Aorta (tissue), 5 donors: Measurements from ENCODE around the gene CCDC33. TPM values are rescaled to one million over a fixed set of nuclear protein-coding genes. Genes with fewer than 3 reads are reported as not detected.

ENCODE experiments used
- ATAC-seq: fragments of 200-7000 bp; cut with Tn5 transposase; one replicate; pipeline ENCODE4 v1.9.1; 2022; ENCODE audit warnings: moderate library complexity; ENCODE audit not compliant: low FRiP score
- DNase-seq, 2 donors: peaks; one replicate each; pipeline ENCODE4 v3.0.0-alpha.2; 2020
- H3K27ac ChIP-seq, 2 donors: one replicate each; pipeline ENCODE4 v1.5.1; 2013; ENCODE audit warnings: low read length in 2 of 2, mild to moderate bottlenecking in 2 of 2, moderate library complexity in 2 of 2, control low read depth in 1 of 2, inconsistent platforms in 1 of 2, low read depth in 1 of 2
- H3K27me3 ChIP-seq, 2 donors: one replicate each; pipeline ENCODE4 v1.6.1; 2013; ENCODE audit warnings: control low read depth in 1 of 2, low read length in 1 of 2, mild to moderate bottlenecking in 1 of 2, moderate library complexity in 1 of 2; ENCODE audit not compliant: insufficient read depth in 2 of 2, control insufficient read depth in 1 of 2
- H3K36me3 ChIP-seq, 2 donors: one replicate each; pipeline ENCODE4 v1.6.1; 2013; ENCODE audit warnings: control low read depth in 1 of 2, low read length in 1 of 2, mild to moderate bottlenecking in 1 of 2; ENCODE audit not compliant: insufficient read depth in 2 of 2, control insufficient read depth in 1 of 2
- H3K4me1 ChIP-seq, 2 donors: one replicate each; pipeline ENCODE4 v1.6.1; 2013; ENCODE audit warnings: low read length in 2 of 2, control low read depth in 1 of 2, mild to moderate bottlenecking in 1 of 2, moderate library complexity in 1 of 2; ENCODE audit not compliant: insufficient read depth in 2 of 2, control insufficient read depth in 1 of 2
- H3K4me3 ChIP-seq, 2 donors: one replicate each; pipeline ENCODE4 v1.5.1; 2013; ENCODE audit warnings: low read length in 2 of 2, control low read depth in 1 of 2, mild to moderate bottlenecking in 1 of 2
- H3K9me3 ChIP-seq: one replicate; pipeline ENCODE4 v1.6.1; 2013; ENCODE audit warnings: mild to moderate bottlenecking, low read length; ENCODE audit not compliant: control insufficient read depth
- WGBS, 2 donors: extraction: QIAGEN DNeasy Blood & Tissue Kit; methylation state at CpG; one replicate each; pipeline ENCODE4 v1.1.7; 2013; 5-methylcytosine and 5-hydroxymethylcytosine counted together
- intact Hi-C, 2 donors: fragments of 100-400 bp; cut with DNase I; formaldehyde crosslinking; loops; one replicate each; pipeline versions ENCODE4 v1.14.2 to v1.15.0; 2022
- polyA plus RNA-seq, 2 donors: library from polyadenylated mRNA; stranded (reverse); fragments of 200-250 nt; gene quantifications; one replicate each; pipeline ENCODE4 v1.2.3, GENCODE V29; 2013
- total RNA-seq, 2 donors: library from RNA; stranded (reverse); fragmentation: NEBNext Ultra II Directional; extraction: Animal tissue kit (Norgen Biotek cat#: 25700); gene quantifications; one replicate each; pipeline ENCODE4 v1.2.1, GENCODE V29; 2021
- donor health status: healthy with polysubstance abuse.
- donor health status: Bipolar disorder and iron deficiency.
- donor health status: DM: no; HTN: no; CAD: no.
- donor health status: DM: no; HTN: no; CAD: no.
- donor health status: DM: yes; HTN: yes; CAD: no.

CCDC33 gene
- total and polyA plus RNA-seq, 4 donors = not detected

DNA sequence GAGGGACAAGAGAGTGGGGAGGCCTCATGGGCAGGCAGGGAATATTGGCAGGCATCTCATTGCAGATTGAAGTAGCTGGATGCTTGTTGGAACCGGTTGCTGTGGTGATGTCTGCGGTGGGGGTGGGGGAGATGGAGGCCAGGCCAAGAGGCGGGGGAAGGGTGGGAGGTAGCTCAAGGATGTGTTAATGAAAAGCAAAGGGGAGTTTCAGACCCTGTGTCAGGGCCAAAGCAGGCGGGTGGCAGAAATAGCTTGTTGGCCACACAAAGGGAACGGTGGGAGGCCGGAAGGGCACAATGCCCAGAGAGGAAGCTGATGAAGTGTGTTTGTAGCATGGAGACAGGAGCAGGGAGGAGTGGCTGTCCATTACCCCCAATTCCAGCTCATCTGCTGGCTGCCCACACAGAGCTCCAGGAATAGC, 28.0 kb downstream of the CCDC33 start:
- ATAC-seq (no peak), DNase-seq (no peak)
- Histone ChIP-seq H3K9me3 (no peaks in the 10 kb centered on the region), H3K27ac (no peak overlapping the region), H3K27me3 (peaks cover 0 to 2% of the 10 kb centered on the region in 2 donors), H3K4me3 (no peak overlapping the region), H3K4me1 (no peaks in the 10 kb centered on the region), H3K36me3 (no peaks in the 10 kb centered on the region)
- intact Hi-C loops = no loop called here
- WGBS, 2 donors = 29 to 43% methylated on average over 6 of the region's 6 CpGs

- Histone ChIP-seq H3K27ac (no peak overlapping the region), H3K4me3 (no peak overlapping the region), H3K9me3 (no peaks in the 10 kb centered on the region), H3K36me3 (no peaks in the 10 kb centered on the region), H3K27me3 (peaks cover 0 to 2% of the 10 kb centered on the region in 2 donors), H3K4me1 (no peaks in the 10 kb centered on the region)
- ATAC-seq (no peak), DNase-seq (no peak)
- intact Hi-C loops = no loop called here
- WGBS, 2 donors = 29% methylated on average over 5 of the region's 5 CpGs
These were observed 29.0 kb downstream of the CCDC33 start for GRCh38 chr15:74265046-74265639.

- 71 to 81% methylated on average over 6 of the region's 6 CpGs for WGBS, 2 donors
- no peak overlapping the region for H3K4me3 ChIP-seq
- H3K9me3 ChIP-seq = no peaks in the 10 kb centered on the region
- no peak for DNase-seq
- no peaks in the 10 kb centered on the region for H3K36me3 ChIP-seq
- no peaks in the 10 kb centered on the region for H3K4me1 ChIP-seq
- peaks cover 0 to 2% of the 10 kb centered on the region in 2 donors for H3K27me3 ChIP-seq
- ATAC-seq = no peak
- no peak overlapping the region for H3K27ac ChIP-seq
- intact Hi-C loops = no loop called here
These were observed 31.9 kb downstream of the CCDC33 start for GRCh38 chr15:74268020-74268419.

DNA sequence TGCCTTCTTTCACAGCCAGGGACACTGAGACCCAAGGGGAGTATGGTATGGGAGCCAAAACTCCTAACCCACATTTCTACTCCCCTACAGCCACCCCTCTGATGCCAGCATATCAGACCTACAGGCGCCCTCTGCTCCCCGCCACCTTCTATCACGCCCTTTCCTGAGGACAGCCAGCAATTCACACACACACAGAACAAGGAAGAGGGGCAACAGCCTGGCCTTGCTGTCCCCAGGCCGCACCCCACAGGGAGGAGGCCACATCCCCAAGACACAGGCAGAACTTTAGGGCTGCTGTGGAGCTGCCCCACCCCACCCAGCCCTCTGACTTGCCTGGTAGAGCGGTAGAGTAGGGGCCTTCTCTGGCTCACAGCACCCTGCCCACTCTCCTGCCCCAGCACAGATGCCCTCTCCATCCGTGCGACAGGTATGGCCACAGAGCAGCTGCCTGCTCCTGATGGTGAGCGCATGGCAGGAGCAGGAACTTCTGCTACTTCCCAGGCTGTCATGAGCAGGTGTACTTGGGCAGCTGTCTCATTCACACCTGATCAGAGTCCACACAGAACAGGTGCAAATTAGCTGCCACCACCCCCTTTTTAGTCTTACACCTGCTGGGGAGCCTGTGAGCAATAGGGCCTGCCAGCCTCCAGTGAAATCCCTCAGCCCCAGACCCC, 33.4 kb downstream of the CCDC33 start:
- WGBS, 2 donors = 88 to 92% methylated on average over 8 of the region's 8 CpGs
- peaks cover 0 to 2% of the 10 kb centered on the region in 2 donors for H3K27me3 ChIP-seq
- intact Hi-C loops = no loop called here
- H3K4me1 ChIP-seq = no peaks in the 10 kb centered on the region
- H3K4me3 ChIP-seq = no peak overlapping the region
- no peak for DNase-seq
- no peaks in the 10 kb centered on the region for H3K9me3 ChIP-seq
- no peak overlapping the region for H3K27ac ChIP-seq
- H3K36me3 ChIP-seq = no peaks in the 10 kb centered on the region
- no peak for ATAC-seq

- no peaks in the 10 kb centered on the region for H3K4me1 ChIP-seq
- H3K9me3 ChIP-seq = no peaks in the 10 kb centered on the region
- no peak for ATAC-seq
- no peak overlapping the region for H3K27ac ChIP-seq
- no peak overlapping the region for H3K4me3 ChIP-seq
- no peaks in the 10 kb centered on the region for H3K36me3 ChIP-seq
- DNase-seq = no peak
- WGBS, 2 donors = 89 to 90% methylated on average over 6 of the region's 6 CpGs
- peaks cover 0 to 2% of the 10 kb centered on the region in 2 donors for H3K27me3 ChIP-seq
- intact Hi-C loops = no loop called here
These were observed 34.0 kb downstream of the CCDC33 start for GRCh38 chr15:74270155-74270554.

DNA sequence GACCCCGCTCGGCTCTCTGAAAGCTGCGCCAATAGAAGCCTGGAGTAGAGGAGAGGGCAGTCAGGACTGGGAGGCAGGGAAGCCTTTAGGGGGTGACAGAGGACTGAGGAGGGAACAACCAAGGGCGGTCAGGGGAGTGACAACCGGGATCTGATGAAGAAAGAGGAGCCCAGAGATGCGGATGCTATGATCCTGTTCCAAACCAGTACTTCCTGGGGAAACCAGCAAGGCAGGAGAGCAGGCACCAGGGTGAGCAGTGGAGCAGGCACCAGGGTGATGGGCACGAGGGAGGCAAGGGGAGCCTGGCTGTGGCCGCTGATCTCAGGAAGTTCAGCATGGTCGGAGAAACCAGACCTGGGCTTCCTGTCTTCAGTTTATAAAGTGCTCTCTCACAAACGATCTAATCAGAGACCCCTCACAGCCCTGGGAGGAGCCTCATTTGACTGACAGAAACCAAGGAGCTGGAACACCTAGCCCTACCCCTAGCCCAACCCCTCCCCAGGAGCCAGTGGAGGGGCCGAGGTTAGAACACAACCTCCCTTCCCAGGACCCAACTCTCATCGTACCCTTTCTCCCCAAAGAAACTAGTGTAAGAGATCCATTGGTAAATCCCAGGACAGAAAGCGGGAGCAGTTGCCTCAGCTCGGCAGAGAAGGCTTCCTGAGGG, 34.9 kb downstream of the CCDC33 start:
- peaks cover 0 to 2% of the 10 kb centered on the region in 2 donors for H3K27me3 ChIP-seq
- no peak overlapping the region for H3K27ac ChIP-seq
- H3K4me3 ChIP-seq = no peak overlapping the region
- H3K4me1 ChIP-seq = no peaks in the 10 kb centered on the region
- no peak for ATAC-seq
- DNase-seq = no peak
- 34 to 45% methylated on average over 14 of the region's 14 CpGs for WGBS, 2 donors
- no peaks in the 10 kb centered on the region for H3K36me3 ChIP-seq
- intact Hi-C loops = no loop called here
- no peaks in the 10 kb centered on the region for H3K9me3 ChIP-seq

GRCh38 chr15:74272812-74273211, 36.7 kb downstream of the CCDC33 start:
- Histone ChIP-seq H3K36me3 (no peaks in the 10 kb centered on the region), H3K27me3 (no peaks in the 10 kb centered on the region), H3K4me3 (no peak overlapping the region), H3K4me1 (no peaks in the 10 kb centered on the region), H3K27ac (no peak overlapping the region), H3K9me3 (no peaks in the 10 kb centered on the region)
- ATAC-seq = no peak
- no peak for DNase-seq
- intact Hi-C loops = no loop called here
- WGBS, 2 donors = 90 to 93% methylated on average over 10 of the region's 10 CpGs

DNA sequence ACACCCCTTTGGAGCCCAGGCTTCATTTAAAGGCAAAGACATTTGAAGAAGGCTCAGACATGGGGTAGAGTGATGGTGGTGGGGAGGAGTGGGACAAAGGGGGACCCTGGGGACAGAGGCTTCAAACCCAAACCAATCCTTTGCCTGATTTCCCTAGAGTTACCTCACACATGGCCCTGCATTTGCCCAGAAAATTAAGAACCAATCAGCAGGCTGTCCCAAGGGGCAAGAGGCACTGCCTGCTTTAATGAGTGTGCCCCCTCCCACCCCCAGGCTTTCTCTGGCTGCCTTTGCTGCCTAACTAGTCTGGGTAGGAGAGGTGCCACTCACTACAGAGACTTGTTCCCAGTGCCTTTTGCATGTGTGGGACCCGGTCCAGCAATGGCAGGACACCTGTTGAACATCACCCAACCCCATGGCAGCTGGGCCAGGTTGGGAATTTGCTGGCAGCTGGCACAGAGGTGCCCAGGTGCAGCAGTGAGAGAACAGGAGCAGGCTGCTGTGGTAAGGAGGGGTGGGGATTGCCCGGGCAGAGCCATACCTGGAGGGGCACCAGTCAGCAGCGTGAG, 38.4 kb downstream of the CCDC33 start:
- no peak for ATAC-seq
- H3K27me3 ChIP-seq = no peaks in the 10 kb centered on the region

More for the DNA sequence above, 38.4 kb downstream of the CCDC33 start:
- H3K4me3 ChIP-seq = no peak overlapping the region
- no peak overlapping the region for H3K27ac ChIP-seq
- no peaks in the 10 kb centered on the region for H3K36me3 ChIP-seq
- no peaks in the 10 kb centered on the region for H3K4me1 ChIP-seq
- DNase-seq = no peak
- intact Hi-C loops = no loop called here
- WGBS, 2 donors = 67 to 72% methylated on average over 3 of the region's 3 CpGs
- no peaks in the 10 kb centered on the region for H3K9me3 ChIP-seq
